ENCODE results near the gene SLC37A4.

SLC37A4 gene

GRCh38 chr11:119030329-119031047 lies at the start of gene SLC37A4:
Gene SLC37A4 (minus strand): TSS chr11:119030877.
- TF ChIP-seq CTCF (conservative IDR thresholded peaks at IDR 0.05; ENCODE audit: control insufficient read depth, insufficient read depth, low read depth, low read length) = no peak
- DNase-seq (ENCODE audit: low read depth) = peak; percentile 96
- H3K4me3 ChIP-seq (ENCODE audit: control insufficient read depth, low read depth, low read length) = peak within 1 kb of the TSS; percentile 69

GRCh38 chr11:119078675-119079420 lies 48.2 kb upstream of the SLC37A4 start:
- no peak for TF ChIP-seq CTCF (conservative IDR thresholded peaks at IDR 0.05; ENCODE audit: control insufficient read depth, insufficient read depth, low read depth, low read length)
- DNase-seq (ENCODE audit: low read depth) = no peak
- no peak overlapping the region for H3K4me3 ChIP-seq (ENCODE audit: control insufficient read depth, low read depth, low read length)

GRCh38 chr11:119077839-119078238 lies 47.2 kb upstream of the SLC37A4 start:
- TF ChIP-seq CTCF (conservative IDR thresholded peaks at IDR 0.05; ENCODE audit: control insufficient read depth, insufficient read depth, low read depth, low read length) = no peak
- H3K4me3 ChIP-seq (ENCODE audit: control insufficient read depth, low read depth, low read length) = no peak overlapping the region
- DNase-seq (ENCODE audit: low read depth) = no peak

- no peak for TF ChIP-seq CTCF (conservative IDR thresholded peaks at IDR 0.05; ENCODE audit: control insufficient read depth, insufficient read depth, low read depth, low read length)
- peak within 1 kb of the TSS; percentile 98 for H3K4me3 ChIP-seq (ENCODE audit: control insufficient read depth, low read depth, low read length)
Measured at GRCh38 chr11:119067371-119068222, 36.9 kb upstream of the SLC37A4 start, which contains the start of gene VPS11. Gene VPS11 (plus strand): TSS chr11:119067818. CDS start chr11:119067824, 6 bp downstream.

GRCh38 chr11:119065369-119065768 lies 34.7 kb upstream of the SLC37A4 start:
- peak; percentile 61 for DNase-seq (ENCODE audit: low read depth)
- TF ChIP-seq CTCF (conservative IDR thresholded peaks at IDR 0.05; ENCODE audit: control insufficient read depth, insufficient read depth, low read depth, low read length) = peak; percentile 62
- H3K4me3 ChIP-seq (ENCODE audit: control insufficient read depth, low read depth, low read length) = no peak overlapping the region

More at GRCh38 chr11:119067371-119068222, 36.9 kb upstream of the SLC37A4 start, which contains the start of gene VPS11:
- DNase-seq (ENCODE audit: low read depth) = peak; percentile 94

- H3K4me3 ChIP-seq (ENCODE audit: control insufficient read depth, low read depth, low read length) = no peak overlapping the region
- TF ChIP-seq CTCF (conservative IDR thresholded peaks at IDR 0.05; ENCODE audit: control insufficient read depth, insufficient read depth, low read depth, low read length) = no peak
- peak; percentile 80 for DNase-seq (ENCODE audit: low read depth)
Measured at GRCh38 chr11:119062779-119063178, 32.1 kb upstream of the SLC37A4 start.

Data from fibroblast of mammary gland (primary cell).